ENCODE data around the gene LETMD1.

LETMD1 gene

DNA sequence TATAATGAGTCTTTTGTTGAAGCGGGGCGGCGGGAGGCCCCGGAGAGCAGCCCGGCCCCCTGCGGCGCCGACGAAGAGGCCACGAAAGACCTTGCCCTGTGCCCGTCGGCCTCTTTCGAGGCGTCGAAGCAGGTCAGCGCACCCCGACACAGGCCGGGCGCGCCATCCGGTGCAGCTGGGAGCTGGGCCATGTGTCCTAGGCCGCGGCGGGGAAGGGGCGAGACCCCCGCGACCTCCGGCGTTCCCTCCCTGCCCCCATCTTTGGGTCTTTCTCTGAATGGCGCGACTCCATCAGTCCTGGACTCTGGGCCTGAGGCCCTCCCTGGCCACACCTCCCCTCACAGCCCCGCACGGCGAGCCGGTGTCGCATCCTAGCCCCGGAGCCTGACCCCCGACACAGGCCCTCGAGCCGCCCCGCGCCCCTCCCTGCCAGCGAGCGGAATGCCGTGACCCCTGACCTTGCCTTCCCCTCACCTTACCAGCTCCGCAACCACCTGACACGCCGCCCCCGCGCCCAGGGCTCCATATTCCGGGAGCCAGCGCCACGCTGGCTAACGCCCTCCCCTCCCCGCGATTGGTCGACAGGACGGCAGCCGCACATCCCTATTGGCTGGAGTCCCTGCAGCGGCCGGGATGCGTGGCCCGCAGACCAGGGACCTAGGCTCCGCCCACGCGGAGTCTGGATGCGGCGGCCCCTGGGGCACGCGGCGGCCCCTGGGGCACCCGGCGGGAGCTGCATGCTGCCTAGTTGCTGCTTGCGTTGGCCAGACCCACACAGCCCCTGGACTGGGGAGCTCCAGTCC, 22.1 kb upstream of the LETMD1 start, which contains the start of gene SLC11A2:
Gene SLC11A2, minus strand, starts transcription at position 549 of the 803 bp plus-strand sequence. CDS start 15,656 bp downstream, outside the sequence.
- DNase-seq (ENCODE audit: low read depth, low spot score): peak; percentile 79

DNA sequence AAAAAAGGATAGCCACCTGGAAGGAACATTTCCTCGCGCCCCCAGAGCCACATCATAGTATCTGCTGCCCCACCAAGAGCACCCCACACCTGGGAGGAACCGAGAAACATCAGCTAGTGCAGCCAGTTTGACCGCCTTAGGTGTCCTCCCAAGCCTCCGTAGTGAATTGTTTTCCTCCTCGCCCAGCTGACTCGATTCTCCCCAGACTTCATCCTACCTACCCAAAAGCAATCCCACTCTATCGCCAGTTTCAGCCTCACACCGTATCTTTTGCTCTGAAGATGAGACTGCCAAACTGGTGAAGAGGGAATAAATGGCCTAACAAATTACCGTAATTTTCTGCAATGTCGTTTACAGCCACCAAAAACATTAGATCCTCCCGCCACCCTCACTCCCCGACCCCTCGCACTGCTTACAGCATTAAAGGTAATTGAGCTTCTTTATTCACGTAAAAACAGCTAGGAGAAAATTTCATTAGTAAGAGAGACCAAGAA, 20.7 kb upstream of the LETMD1 start:
- no peak for DNase-seq (ENCODE audit: low read depth, low spot score)

DNA sequence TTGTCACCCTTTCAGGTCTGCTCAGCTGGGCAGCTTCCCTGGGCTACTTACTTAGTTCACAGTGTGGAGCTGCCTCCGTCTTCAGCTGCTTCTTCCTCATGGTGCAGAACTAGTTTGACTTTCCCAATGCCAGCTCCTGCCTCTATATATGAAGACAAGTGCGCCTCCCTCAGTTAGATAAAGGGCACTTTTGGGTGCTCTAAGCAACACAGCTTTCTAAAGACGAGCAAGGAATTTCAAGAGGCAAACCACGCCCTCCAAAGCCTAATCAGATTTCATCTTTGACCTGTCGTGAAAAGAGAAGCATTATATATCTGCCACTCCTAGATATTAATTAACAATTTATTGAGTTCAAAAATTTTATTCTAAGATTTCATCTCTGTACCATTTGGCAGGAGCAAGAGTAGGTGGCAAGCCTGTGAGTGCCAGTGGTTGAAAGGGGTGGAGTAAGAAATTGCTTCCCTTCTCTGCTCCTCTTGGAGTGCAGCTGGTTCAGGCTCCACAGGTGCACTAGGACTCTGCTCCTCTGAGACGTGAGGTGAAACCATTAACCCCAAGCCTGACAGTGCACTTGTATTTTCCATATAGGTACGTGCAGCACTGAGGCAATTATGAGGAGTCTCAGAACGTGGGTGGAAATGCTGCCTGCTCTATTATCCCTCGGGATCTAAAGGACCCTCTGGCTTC, 19.9 kb upstream of the LETMD1 start:
- no peak for DNase-seq (ENCODE audit: low read depth, low spot score)

DNA sequence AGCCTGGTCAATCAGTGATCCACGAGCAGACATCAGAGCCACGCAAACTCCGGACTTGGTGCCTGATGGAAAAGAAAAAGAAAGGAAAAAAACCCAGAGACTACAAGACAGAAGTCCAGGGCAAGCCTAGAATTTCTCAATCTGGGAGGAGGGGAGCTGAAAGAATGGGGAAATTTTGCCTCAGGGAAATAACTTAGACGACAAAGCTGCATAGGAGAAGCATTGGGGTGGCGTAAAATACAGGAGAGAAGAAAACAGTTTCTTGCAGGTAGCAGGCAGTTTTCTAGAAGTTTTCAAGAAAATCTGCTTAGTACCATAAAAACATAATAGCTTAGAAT, 19.3 kb upstream of the LETMD1 start:
- no peak for DNase-seq (ENCODE audit: low read depth, low spot score)

DNA sequence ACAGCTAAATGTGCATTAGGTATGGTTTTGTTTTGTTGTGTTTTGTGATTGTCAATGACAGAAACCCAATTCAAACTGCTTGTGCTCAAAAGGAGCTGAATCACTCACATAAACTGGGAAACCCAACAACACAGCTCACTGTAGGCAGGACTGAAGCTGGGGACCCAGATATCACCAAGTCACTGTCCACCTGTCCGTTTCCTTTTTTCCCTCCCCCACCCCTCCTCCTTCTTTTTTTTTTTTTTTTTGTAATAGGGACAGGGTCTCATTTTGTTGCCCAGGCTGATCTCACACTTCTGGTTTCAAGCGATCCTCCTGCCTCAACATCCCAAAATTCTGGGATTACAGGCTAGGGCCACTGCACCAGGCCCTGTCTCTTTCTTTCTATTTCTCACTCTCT, 15.1 kb upstream of the LETMD1 start:
- DNase-seq (ENCODE audit: low read depth, low spot score): no peak

DNA sequence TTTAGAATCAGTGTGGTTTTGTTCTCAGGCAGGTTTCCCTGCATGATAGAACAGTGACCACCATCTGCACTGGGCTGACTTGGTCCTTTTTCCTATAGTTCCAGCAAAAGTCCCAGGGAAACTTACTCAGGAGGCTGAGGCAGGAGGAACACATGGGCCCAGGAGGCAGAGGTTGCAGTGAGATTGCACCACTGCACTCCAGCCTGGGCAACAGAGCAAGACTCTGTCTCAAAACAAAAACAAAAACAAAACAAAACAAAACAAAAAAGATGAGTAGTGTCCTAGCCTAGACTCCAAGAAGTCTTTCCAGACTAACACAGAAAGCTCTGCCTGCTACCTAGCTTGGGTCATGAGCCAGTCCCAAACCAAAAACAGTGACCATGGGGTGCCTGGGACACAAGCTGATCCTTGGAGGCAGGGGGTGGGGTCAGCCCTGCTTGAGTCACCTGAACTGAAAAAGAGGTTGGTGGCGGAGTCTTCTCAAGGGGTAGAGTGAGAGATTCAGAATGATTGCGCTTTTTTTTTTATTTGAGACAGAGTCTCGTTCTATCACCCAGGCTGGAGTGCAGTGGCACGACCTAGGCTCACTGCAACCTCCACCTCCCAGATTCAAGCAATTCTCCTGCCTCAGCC, 14.6 kb upstream of the LETMD1 start:
- DNase-seq (ENCODE audit: low read depth, low spot score): no peak

DNA sequence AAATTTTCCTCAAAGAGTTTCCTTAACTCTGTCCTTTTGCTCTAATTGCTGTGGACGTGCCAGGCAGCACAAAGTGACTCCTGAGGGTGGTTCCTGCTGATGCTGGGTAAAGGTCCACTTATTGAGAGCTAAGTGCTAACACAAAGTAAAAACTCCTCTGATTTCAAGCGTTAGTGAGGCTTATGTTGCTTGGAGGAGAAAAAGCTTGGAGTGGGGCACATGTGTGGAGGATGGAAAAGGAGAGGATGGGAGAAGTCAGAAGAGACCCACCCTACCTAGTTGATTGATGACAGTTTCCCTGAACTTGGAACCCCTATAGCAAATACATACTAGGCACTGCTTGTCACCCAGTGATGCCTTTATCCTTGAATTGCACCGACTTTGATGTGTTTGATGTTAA, 11.8 kb upstream of the LETMD1 start:
- no peak for DNase-seq (ENCODE audit: low read depth, low spot score)

DNA sequence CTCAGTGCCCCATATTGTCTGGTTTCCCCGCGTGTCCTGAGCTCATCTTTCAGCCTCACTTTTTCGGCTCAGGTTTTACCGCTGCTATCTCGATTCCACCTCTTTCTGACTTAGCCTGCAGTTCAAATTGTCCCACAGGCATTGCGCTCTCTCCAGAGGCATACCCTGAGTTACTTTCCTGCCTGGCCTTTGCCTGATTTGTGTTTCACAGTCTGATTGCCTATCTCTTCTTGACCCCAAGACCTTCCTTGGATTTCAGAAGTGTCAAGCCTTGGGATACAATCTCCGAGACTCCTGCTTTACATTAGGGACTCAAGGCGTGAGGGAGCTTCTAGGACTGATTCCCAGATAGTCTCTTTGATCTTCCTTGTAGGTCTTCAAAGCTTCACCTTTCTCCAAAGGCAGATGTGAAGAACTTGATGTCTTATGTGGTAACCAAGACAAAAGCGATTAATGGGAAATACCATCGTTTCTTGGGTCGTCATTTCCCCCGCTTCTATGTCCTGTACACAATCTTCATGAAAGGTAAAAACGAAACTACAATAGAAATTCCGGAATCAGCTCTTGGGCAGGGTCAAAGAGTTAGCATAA, 629 bp downstream of the LETMD1 start:
- DNase-seq (ENCODE audit: low read depth, low spot score): no peak

DNA sequence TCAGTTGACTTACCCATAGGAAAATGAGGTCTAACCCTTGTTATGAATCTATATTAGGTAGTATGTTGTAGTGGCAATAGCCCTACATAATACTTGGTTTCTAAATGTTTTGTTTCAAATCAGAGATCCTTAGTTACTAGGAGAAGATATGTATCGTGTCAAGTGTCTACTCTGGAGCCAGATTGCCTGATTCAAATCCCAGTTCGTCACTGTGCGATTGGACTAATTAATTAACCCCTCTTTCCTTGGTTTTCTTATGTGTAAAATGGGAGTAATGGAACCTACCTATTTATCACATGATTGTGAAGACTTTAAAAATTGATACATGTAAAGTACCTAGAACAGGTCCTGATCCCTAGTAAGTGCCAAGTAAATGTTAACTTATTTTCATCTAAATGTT, 1.4 kb downstream of the LETMD1 start:
- DNase-seq (ENCODE audit: low read depth, low spot score): no peak

DNA sequence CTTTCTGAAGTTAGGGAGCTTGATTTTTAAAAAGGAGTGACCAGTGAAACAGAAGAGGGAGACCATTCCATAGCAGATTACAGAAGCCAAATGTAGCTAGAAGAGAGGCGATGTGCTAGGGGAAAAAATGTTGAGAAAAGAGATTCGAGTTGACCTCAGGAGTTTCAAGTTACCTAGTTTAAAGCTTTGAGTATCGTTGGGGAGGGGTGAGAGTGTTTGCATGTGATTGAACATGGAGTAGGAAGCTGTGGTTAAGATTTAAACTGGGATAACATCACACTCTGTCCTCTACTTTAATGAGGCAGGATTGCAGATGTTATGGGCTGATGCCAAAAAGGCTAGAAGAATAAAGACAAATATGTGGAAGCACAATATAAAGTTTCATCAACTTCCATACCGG, 3.7 kb downstream of the LETMD1 start:
- DNase-seq (ENCODE audit: low read depth, low spot score): no peak

DNA sequence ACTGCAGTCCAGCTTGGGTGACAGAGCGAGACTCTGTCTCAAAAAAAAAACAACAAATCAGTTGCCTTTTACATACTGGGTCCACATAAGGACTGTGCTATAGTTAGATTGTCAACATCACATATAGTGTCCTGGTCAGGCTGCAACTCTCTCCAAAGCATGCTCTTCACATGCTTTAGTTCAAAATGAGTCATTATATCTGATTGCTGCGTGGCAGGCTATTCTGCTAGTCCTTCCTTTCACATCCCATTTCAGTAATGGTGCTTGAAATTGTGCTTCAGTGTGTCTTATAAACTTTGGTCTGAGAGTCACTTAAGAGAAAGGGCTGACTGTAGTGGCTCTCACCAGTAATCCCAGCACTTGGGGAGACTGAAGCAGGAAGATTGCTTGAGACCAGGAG, 6.9 kb downstream of the LETMD1 start:
- no peak for DNase-seq (ENCODE audit: low read depth, low spot score)

DNA sequence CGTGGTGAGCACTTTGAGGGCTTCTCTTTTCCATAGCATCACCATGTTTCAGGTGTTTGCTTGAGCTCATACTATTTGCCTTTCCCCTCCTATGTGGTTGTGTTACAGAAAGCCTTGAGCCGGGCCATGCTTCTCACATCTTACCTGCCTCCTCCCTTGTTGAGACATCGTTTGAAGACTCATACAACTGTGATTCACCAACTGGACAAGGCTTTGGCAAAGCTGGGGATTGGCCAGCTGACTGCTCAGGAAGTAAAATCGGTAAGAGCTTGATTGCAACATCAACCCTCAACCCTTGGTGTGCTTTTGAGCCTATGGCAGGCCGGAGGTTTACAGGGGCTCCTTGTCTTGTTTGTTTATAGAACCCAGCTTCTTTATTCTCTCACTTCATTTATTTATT, 8.1 kb downstream of the LETMD1 start:
- DNase-seq (ENCODE audit: low read depth, low spot score): no peak

DNA sequence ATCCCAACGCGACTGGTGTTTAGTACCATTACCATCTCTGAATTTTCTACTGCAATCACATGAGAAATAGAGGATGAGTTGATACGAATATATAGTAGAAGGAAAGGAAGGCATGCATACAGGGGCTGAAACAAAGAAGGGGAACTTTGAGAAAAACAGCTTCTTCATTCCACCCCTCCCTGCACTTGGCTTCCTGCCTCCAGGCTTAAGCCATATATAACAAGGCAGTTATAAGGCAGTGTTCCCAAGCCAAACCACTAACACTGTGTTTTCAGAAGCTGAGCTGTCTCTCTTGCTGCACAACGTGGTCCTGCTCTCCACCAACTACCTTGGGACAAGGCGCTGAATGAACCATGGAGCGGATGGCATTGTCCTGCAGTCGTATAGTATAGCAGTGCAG, 11.0 kb downstream of the LETMD1 start:
- no peak for DNase-seq (ENCODE audit: low read depth, low spot score)

DNA sequence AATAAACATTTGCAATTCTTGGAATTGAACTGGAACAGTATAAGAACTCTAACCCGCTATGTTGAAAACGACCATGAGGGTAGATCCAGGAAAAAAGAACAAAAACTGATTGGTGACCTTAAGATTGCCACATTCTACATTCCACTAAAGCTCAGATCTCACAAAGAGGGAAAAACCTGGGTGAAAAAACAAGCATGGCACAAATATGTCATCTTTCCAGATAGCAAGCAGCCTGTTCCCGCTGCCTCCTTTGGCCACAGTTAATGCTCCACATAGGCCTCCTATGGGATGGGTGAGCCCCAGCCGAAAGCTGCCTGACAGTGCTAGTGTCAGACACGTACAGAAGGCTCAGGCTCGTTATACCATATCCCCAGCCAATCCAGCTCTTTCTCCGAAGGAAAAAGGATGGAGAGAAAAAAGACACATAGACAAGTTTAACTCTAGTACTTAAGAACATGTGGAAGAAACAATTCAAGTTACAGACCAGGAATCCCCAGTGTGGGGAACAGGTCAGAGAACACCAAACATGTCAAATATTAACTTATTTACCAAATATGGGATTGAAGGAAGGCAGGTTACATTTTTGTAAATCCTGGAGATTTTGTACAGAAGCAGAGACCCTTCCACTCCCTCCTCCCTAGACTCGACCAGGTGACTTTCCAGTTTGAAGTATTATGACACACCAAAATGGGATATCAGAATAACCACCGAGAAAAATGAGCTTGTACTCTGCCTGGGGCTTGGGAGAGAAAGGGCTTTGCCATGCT, 14.7 kb downstream of the LETMD1 start:
- DNase-seq (ENCODE audit: low read depth, low spot score): no peak

DNA sequence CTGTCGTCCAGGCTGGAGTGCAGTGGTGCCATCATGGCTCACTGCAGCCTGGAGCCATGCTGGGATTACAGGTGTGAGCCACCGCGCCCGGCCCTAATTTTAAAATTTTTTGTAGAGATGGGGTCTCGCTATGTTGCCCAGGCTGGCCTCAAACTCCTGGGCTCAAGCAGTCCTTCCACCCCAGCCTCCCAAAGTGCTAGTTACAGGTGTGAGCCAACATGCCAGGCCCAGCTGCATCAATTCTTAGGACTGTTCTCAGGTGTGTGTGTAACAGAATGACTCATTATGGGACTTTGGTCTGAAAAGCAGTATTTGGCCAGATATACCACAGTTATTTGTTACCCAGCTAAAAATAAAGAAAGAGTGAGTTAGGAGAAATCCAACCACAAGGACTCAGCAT, 17.4 kb downstream of the LETMD1 start:
- no peak for DNase-seq (ENCODE audit: low read depth, low spot score)

DNA sequence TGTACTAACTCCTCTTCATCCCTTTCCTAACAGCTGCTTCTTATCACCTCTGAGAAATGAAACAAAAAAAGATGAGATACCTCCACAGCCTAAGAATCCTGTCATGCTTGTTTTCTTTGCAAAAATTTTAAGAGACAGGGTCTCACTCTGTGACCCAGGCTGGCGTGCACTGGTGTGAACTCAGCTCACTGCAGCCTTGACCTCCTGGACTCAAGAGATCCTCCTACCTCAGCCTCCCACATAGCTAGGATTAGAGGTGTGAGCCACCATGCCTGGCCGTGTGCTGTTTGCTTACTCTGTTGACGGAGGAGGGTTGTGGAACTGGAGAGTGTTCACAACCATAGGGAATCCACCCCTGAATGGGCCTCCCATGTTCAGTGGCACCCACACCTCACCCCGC, 19.1 kb downstream of the LETMD1 start:
- no peak for DNase-seq (ENCODE audit: low read depth, low spot score)

DNA sequence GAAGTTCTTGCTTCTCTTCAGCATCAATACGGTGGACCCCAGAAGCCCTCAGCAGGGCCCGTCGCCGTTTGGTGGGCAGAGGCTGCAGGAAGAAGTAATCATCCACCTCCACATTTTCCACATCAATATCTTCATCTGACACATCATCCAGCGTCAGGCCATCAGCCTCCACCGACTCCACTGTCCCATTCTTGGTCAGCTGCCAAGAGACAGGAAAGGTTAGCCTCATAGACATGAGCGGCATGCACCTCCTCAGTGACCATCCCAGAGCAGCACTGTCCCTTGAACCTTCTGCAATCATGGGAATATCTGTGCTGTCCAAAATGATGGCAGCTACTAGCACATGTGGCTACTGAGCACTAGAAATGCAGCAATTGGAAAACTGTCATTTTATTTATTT, 19.6 kb downstream of the LETMD1 start:
- no peak for DNase-seq (ENCODE audit: low read depth, low spot score)

DNA sequence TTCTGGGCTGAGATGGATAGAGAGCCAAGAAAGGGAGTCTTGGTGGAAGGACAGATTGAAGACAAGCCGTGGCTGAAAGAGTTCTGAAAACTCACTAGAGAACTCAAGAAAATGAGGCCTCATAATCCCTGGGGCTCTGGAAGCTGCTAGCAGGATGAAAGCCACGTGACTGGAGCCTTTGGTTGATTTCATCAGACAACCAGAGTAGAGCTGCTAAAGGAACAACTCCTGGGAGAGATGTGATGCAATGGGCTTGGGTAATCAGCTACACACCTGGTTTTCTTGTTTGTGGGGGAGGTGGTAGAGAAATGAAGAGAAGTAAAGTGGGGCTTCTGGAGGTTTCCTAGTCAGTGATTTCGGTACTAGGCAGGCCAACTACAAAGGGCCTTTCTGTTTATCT, 21.9 kb downstream of the LETMD1 start:
- no peak for DNase-seq (ENCODE audit: low read depth, low spot score)

DNA sequence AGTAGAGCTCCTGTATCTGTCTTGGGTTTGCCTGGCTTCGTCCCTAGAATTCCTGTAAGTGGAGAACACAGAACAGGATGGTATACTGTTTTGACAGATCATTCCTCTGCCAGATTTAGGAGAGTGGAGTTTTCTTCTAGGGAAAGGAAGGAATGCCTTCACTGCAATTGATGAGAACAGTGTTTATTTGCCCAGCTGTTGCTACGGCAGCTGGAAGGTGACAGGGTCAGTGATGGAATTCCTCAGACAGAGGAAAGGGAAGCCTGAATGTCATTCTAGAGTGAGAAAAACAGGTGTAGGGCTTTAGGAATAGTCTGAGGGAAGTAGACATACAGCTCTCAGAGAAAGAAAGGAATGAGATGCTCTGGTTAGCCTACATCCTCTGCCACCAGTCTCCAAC, 23.5 kb downstream of the LETMD1 start:
- DNase-seq (ENCODE audit: low read depth, low spot score): no peak

DNA sequence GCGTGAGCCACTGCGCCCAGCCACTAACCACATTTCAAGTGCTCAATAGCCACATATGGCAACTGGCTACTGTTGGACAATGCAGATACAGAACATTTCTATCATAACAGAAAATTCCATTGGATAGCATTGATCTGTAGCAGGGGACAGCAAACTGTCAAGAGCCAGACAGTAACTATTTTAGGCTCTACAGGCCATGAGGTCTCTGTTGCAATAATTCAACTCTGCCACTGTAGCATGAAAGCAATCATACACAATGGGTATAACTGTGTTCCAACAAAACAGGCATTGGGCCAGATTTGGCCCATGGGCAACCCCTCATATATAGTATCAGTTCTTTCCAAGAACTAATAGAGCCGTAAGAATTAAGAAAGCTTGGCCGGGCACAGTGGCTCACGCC, 27.3 kb downstream of the LETMD1 start:
- DNase-seq (ENCODE audit: low read depth, low spot score): no peak

DNA sequence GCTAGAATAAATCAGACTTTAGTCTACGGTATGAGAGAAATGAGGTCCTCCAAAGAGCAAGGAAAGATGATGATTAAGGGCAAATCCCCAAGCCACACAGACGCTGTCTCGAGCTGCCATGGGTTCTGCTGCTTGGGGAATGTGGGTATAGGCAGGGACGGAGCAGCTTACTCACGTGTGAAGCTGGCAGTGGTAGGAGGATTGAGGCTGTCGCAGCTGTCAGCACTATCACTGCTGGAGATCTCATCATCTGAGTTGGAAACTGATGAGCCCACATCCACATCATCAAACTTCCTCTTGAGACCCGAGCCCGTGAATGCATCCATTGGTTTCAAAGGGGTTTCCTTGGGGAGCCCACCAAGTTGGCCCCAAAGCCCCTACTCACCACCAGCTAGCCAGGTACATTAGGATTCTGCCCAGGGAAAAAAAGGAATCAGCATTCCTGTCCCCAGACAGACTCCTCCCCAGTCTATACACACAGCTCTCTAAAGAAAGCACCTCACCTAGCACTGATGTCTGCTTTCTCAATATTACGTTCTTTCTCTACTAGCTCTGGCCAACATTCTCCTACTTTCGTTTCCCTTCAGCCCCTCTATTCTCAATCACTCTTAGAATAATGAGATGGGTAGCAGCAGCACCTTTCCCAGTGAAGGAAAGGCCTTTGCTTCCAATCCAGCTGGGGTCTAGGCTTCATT, 28.3 kb downstream of the LETMD1 start:
- DNase-seq (ENCODE audit: low read depth, low spot score): no peak

Measured in activated CD4-positive, CD25-positive, alpha-beta regulatory T cell treated with anti-CD3 and anti-CD28 coated beads, Interleukin-2, amount 50 U/mL, for 16 hours (primary cell).